Measurements from ENCODE around the gene IFI44L. TPM values are rescaled to one million over a fixed set of nuclear protein-coding genes. Genes with fewer than 3 reads are reported as not detected.

The IFI44L gene
- polyA plus RNA-seq, 1 donor from 2014 or later, result 0.10 TPM

- H4K20me1 ChIP-seq (ENCODE audit: insufficient read depth), result no peaks in the 10 kb centered on the region
- TF ChIP-seq RAD21 (conservative IDR thresholded peaks at IDR 0.05) (no peak), SMC3 (conservative IDR thresholded peaks at IDR 0.05; ENCODE audit: poor library complexity) (no peak), REST (IDR thresholded peaks at IDR 0.05; ENCODE audit: borderline replicate concordance) (no peak), TAF1 (IDR thresholded peaks at IDR 0.05; ENCODE audit: low read depth) (no peak), CTCF (IDR thresholded peaks at IDR 0.05; ENCODE audit: poor library complexity, severe bottlenecking) (no peak), POLR2AphosphoS5 (IDR thresholded peaks at IDR 0.05) (no peak), EP300 (conservative IDR thresholded peaks at IDR 0.05; ENCODE audit: poor library complexity, severe bottlenecking) (no peak), EZH2 (IDR thresholded peaks at IDR 0.05; ENCODE audit: borderline replicate concordance, insufficient read depth, low read length, poor library complexity, severe bottlenecking) (no peak), MXI1 (conservative IDR thresholded peaks at IDR 0.05; ENCODE audit: poor library complexity, severe bottlenecking) (no peak)
- no peaks in the 10 kb centered on the region for H3K79me2 ChIP-seq (replicated peaks; ENCODE audit: insufficient read depth, low read length)
- no peak overlapping the region for H3K27ac ChIP-seq (ENCODE audit: low read length)
- no peaks in the 10 kb centered on the region for H3K36me3 ChIP-seq (ENCODE audit: insufficient read depth, low read length)
- no peak overlapping the region for H3K9ac ChIP-seq (ENCODE audit: low read length)
- no peaks in the 10 kb centered on the region for H3F3A ChIP-seq (ENCODE audit: insufficient read depth, low read length, poor library complexity, severe bottlenecking)
- no peak overlapping the region for H3K4me3 ChIP-seq (ENCODE audit: low read length)
- H3K9me2 ChIP-seq (ENCODE audit: insufficient read depth, low read length), result no peaks in the 10 kb centered on the region
- H3K27me3 ChIP-seq (ENCODE audit: insufficient read depth, low read depth, low read length), result no peaks in the 10 kb centered on the region
- H2AFZ ChIP-seq (ENCODE audit: low read depth, low read length), result no peak overlapping the region
- no peaks in the 10 kb centered on the region for H3K9me3 ChIP-seq (ENCODE audit: low read length)
- H3K4me2 ChIP-seq (ENCODE audit: low read length), result no peak overlapping the region
Observed at GRCh38 chr1:78647238-78647637, 27.0 kb downstream of the IFI44L start.

GRCh38 chr1:78649628-78650027, 29.4 kb downstream of the IFI44L start, which contains the start of gene IFI44:
Gene IFI44, plus strand, starts transcription at chr1:78649831. Its CDS starts 365 bp downstream, at chr1:78650196.
- H3K27me3 ChIP-seq (ENCODE audit: insufficient read depth, low read depth, low read length), result no peaks in the 10 kb centered on the region
- no peak within 1 kb of the TSS for H3K4me2 ChIP-seq (ENCODE audit: low read length)
- no peaks in the 10 kb centered on the region for H3K79me2 ChIP-seq (replicated peaks; ENCODE audit: insufficient read depth, low read length)
- no peak within 1 kb of the TSS for H3K9ac ChIP-seq (ENCODE audit: low read length)
- no peaks in the 10 kb centered on the region for H3K9me3 ChIP-seq (ENCODE audit: low read length)
- no peaks in the 10 kb centered on the region for H3K9me2 ChIP-seq (ENCODE audit: insufficient read depth, low read length)
- no peak within 1 kb of the TSS for H3K4me3 ChIP-seq (ENCODE audit: low read length)
- H3K27ac ChIP-seq (ENCODE audit: low read length), result no peak within 1 kb of the TSS
- no peaks in the 10 kb centered on the region for H4K20me1 ChIP-seq (ENCODE audit: insufficient read depth)
- H2AFZ ChIP-seq (ENCODE audit: low read depth, low read length), result no peak within 1 kb of the TSS
- no peaks in the 10 kb centered on the region for H3F3A ChIP-seq (ENCODE audit: insufficient read depth, low read length, poor library complexity, severe bottlenecking)
- H3K36me3 ChIP-seq (ENCODE audit: insufficient read depth, low read length), result no peaks in the 10 kb centered on the region
- TF ChIP-seq SMC3 (conservative IDR thresholded peaks at IDR 0.05; ENCODE audit: poor library complexity) (no peak), POLR2AphosphoS5 (IDR thresholded peaks at IDR 0.05) (no peak), RAD21 (conservative IDR thresholded peaks at IDR 0.05) (no peak), MXI1 (conservative IDR thresholded peaks at IDR 0.05; ENCODE audit: poor library complexity, severe bottlenecking) (no peak), REST (IDR thresholded peaks at IDR 0.05; ENCODE audit: borderline replicate concordance) (no peak), CTCF (IDR thresholded peaks at IDR 0.05; ENCODE audit: poor library complexity, severe bottlenecking) (no peak), EP300 (conservative IDR thresholded peaks at IDR 0.05; ENCODE audit: poor library complexity, severe bottlenecking) (no peak), EZH2 (IDR thresholded peaks at IDR 0.05; ENCODE audit: borderline replicate concordance, insufficient read depth, low read length, poor library complexity, severe bottlenecking) (no peak), TAF1 (IDR thresholded peaks at IDR 0.05; ENCODE audit: low read depth) (no peak)
